HepG2 (cell line): Measurements from ENCODE around the gene ARRDC4. TPM values are rescaled to one million over a fixed set of nuclear protein-coding genes. Genes with fewer than 3 reads are reported as not detected.

Experiments used
- ATAC-seq: fragments of 200-7000 bp; cut with Tn5 transposase; 3 replicates; pipeline ENCODE4 v1.9.1; 2020; ENCODE audit warnings: mild to moderate bottlenecking, moderate library complexity
- BruUV-seq: library from RNA; stranded (reverse); fragments of 400-500 nt; replicated peaks from 2 replicates; lab custom pipeline; 2021; lab: Mats Ljungman, UMichigan
- CTCF ChIA-PET: fragments of 300-600 bp; formaldehyde crosslinking; extraction: SDS; loops from one replicate; lab custom pipeline; 2021; ENCODE audit warnings: low total read pairs, inconsistent platforms, low intra/inter-chr PET ratio; lab: Yijun Ruan, JAX
- POLR2A ChIA-PET: fragments of 350-600 bp; sonication (Branson Sonifier 250); formaldehyde crosslinking; loops from one replicate; lab custom pipeline; 2020; ENCODE audit warnings: antibody characterized with exemption, inconsistent platforms; lab: Yijun Ruan, JAX
- DNase-seq: peaks from one replicate; pipeline ENCODE4 v3.0.0-alpha.2; 2015; ENCODE audit warnings: low spot score
- FAIRE-seq: peaks from 3 replicates; lab custom pipeline; 2011; peaks lifted over from hg19 to GRCh38; lab: Jason Lieb, UNC
- H2AFZ ChIP-seq: one replicate; pipeline ENCODE4 v1.6.1; 2011; ENCODE audit warnings: low read length, inconsistent platforms
- H3K27ac ChIP-seq: fragments of 300-600 bp; 3 replicates; pipeline ENCODE4 v1.8.0; 2011; ENCODE audit warnings: mixed run types, mild to moderate bottlenecking, mixed read lengths, low read length, inconsistent platforms; ENCODE audit not compliant: insufficient read depth; ENCODE audit errors: extremely low read length
- H3K27me3 ChIP-seq, 2 experiments: fragments of 200-600 bp in 1 of 2; 2 replicates in 1 of 2; 3 replicates in 1 of 2; pipeline versions ENCODE4 v1.6.0 to v1.8.0; 2011; ENCODE audit warnings: low read length in 2 of 2, mild to moderate bottlenecking in 2 of 2, moderate library complexity in 2 of 2, inconsistent platforms in 1 of 2; ENCODE audit not compliant: insufficient read depth in 2 of 2, control insufficient read depth in 1 of 2
- H3K36me3 ChIP-seq, 2 experiments: fragments of 200-600 bp in 1 of 2; replicated peaks in 1 of 2; 2 replicates in 1 of 2; 3 replicates in 1 of 2; pipeline versions ENCODE4 v1.5.1 to v1.8.0; 2011; ENCODE audit warnings: low read length in 2 of 2, inconsistent platforms in 1 of 2; ENCODE audit not compliant: insufficient read depth in 2 of 2, control insufficient read depth in 1 of 2
- H3K4me1 ChIP-seq: 2 replicates; pipeline ENCODE4 v1.5.1; 2012; ENCODE audit warnings: low read length, inconsistent platforms; ENCODE audit not compliant: insufficient read depth
- H3K4me2 ChIP-seq: 2 replicates; pipeline ENCODE4 v1.6.0; 2011; ENCODE audit warnings: low read depth, low read length, inconsistent platforms
- H3K4me3 ChIP-seq, 3 experiments: fragments of 200-600 bp in 1 of 3; sonication (generic), shearing (Covaris generic) in 1 of 3; replicated peaks in 1 of 3; 2 replicates each; pipeline ENCODE4 v1.5.1; 2011 to 2016; ENCODE audit warnings: low read length in 3 of 3, inconsistent platforms in 2 of 3, low read depth in 2 of 3, mild to moderate bottlenecking in 2 of 3, control low read depth in 1 of 3, mixed read lengths in 1 of 3; ENCODE audit not compliant: insufficient read depth in 1 of 3
- H3K79me2 ChIP-seq: one replicate; pipeline ENCODE4 v1.6.1; 2011; ENCODE audit warnings: low read length, inconsistent platforms; ENCODE audit not compliant: insufficient read depth
- H3K9ac ChIP-seq: 2 replicates; pipeline ENCODE4 v1.6.0; 2011; ENCODE audit warnings: mild to moderate bottlenecking, low read depth, low read length, inconsistent platforms; ENCODE audit not compliant: insufficient read depth
- H3K9me3 ChIP-seq: 2 replicates; pipeline ENCODE4 v1.5.1; 2012; ENCODE audit warnings: mild to moderate bottlenecking, low read length
- H4K20me1 ChIP-seq: 2 replicates; pipeline ENCODE4 v1.6.0; 2011; ENCODE audit warnings: inconsistent platforms, mild to moderate bottlenecking, low read length, moderate library complexity; ENCODE audit not compliant: insufficient read depth
- ELF1 ChIP-seq: sonication (generic); formaldehyde crosslinking; IDR thresholded peaks from 2 replicates; pipeline ENCODE4 v1.4.0; 2020; ENCODE audit warnings: missing genetic modification reagents
- EP300 ChIP-seq, 3 experiments: sonication (generic) in 1 of 3; formaldehyde crosslinking in 1 of 3; IDR thresholded peaks; 2 replicates each; pipeline versions ENCODE4 v1.5.1 to v1.6.1; 2011 to 2020; ENCODE audit warnings: low read depth in 2 of 3, low read length in 2 of 3, borderline replicate concordance in 1 of 3, improper control_type of control experiment in 1 of 3, mild to moderate bottlenecking in 1 of 3, missing genetic modification reagents in 1 of 3, moderate library complexity in 1 of 3
- KDM2A ChIP-seq: sonication (generic); formaldehyde crosslinking; IDR thresholded peaks from 2 replicates; pipeline ENCODE4 v1.4.0; 2020; ENCODE audit warnings: low read depth, missing genetic modification reagents, borderline replicate concordance
- NFYC ChIP-seq: IDR thresholded peaks from 2 replicates; pipeline ENCODE4 v1.6.1; 2016; ENCODE audit warnings: missing genetic modification reagents, missing compliant biosample characterization
- TEAD3 ChIP-seq: optimal IDR thresholded peaks from 2 replicates; pipeline ENCODE3; 2016; ENCODE audit warnings: borderline replicate concordance
- WGBS: methylation state at CpG from one replicate; pipeline ENCODE4 v1.1.6; 2017; ENCODE audit warnings: low lambda C conversion rate; 5-methylcytosine and 5-hydroxymethylcytosine counted together
- in situ Hi-C: cut with HindIII; loops from 2 replicates; pipeline ENCODE4 v1.10.0; 2017; ENCODE audit warnings: low pct_unique_long_range_greater_than_20kb; ENCODE audit not compliant: extremely low pct_ligation_motif_present
- intact Hi-C: fragments of 100-400 bp; cut with micrococcal nuclease; formaldehyde crosslinking; loops from one replicate; pipeline ENCODE4 v1.10.0; 2022; ENCODE audit not compliant: unreplicated experiment
- polyA plus RNA-seq, 8 experiments: library from polyadenylated mRNA; depleted of rRNA in 3 of 8; stranded (reverse) in 7 of 8; unstranded in 1 of 8; fragments of >200 nt; fragmentation: Illumina TruSeq in 4 of 8; extraction: Trizol in 4 of 8; gene quantifications; 2 replicates each; pipeline versions ENCODE4 v1.2.1 to v1.2.3, GENCODE V29; 2011 to 2016; ENCODE audit warnings: low read depth in 4 of 8, missing spikeins in 1 of 8, mixed read lengths in 1 of 8; ENCODE audit not compliant: insufficient read depth in 1 of 8
- total RNA-seq, 5 experiments: library from RNA; depleted of rRNA; stranded (reverse); fragments of >200 nt; fragmentation: Illumina TruSeq; extraction: Trizol; gene quantifications; 2 replicates each; pipeline ENCODE4 v1.2.3, GENCODE V29; 2016; ENCODE audit warnings: low read depth in 1 of 5
- TF ChIP-seq, protein P1 (sequence below): sonication (generic); formaldehyde crosslinking; IDR thresholded peaks from 2 replicates; pipeline ENCODE4 v1.8.1; 2023; ENCODE audit warnings: mild to moderate bottlenecking, missing genetic modification reagents
- TF ChIP-seq, protein P2 (sequence below): sonication (generic); formaldehyde crosslinking; IDR thresholded peaks from 2 replicates; pipeline ENCODE4 v1.5.0; 2020; ENCODE audit warnings: missing genetic modification reagents

Gene ARRDC4
- total and polyA plus RNA-seq, 2 of the 13 experiments (the other 11 are each of a cell fraction or from before 2014, with no cell fraction given), result 1.5 to 2.5 TPM

DNA sequence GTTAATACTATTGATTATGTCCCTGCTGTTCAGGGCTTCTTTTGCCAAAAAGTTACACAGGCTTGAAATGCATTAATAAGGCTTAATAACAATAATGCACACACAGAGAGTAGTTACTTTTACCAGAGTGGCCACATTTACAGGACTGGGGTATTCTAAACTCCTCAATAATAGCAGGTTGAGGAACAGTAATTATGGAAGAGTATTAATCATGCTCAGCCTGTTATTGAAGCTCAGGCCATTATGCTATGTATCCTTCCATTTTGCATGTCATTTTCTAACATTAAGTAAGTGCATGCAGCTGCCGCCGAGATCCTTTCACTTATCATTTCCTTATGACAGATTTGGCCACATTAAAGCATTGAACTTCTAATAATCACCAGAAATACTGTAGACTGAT lies 5.7 kb downstream of the ARRDC4 start:
- Histone ChIP-seq H3K4me1 (peaks cover 18% of the 10 kb centered on the region), H4K20me1 (no peaks in the 10 kb centered on the region), H3K4me3 (no peak overlapping the region), H3K4me2 (no peak overlapping the region), H3K36me3 (no peaks in the 10 kb centered on the region; a peak in 2 of 5 replicates), H3K9ac (no peak overlapping the region), H3K27ac (no peak overlapping the region), H3K9me3 (no peaks in the 10 kb centered on the region), H3K27me3 (no peaks in the 10 kb centered on the region), H2AFZ (no peak overlapping the region), H3K79me2 (no peaks in the 10 kb centered on the region)
- FAIRE-seq (no peak), DNase-seq (no peak), ATAC-seq (no peak)
- in situ Hi-C loops (no loop called here), intact Hi-C loops (no loop called here)
- TF ChIP-seq EP300 (IDR thresholded peaks at IDR 0.05; ENCODE audit: low read depth in 2 of 2, low read length in 2 of 2) (no peak), EP300 (CRISPR knock-in tag; IDR thresholded peaks at IDR 0.05; ENCODE audit: borderline replicate concordance) (no peak), NFYC (no peak), KDM2A (CRISPR knock-in tag) (no peak), TEAD3 (CRISPR knock-in tag) (no peak), ELF1 (CRISPR knock-in tag) (no peak)
- TF ChIP-seq, protein P1, sequence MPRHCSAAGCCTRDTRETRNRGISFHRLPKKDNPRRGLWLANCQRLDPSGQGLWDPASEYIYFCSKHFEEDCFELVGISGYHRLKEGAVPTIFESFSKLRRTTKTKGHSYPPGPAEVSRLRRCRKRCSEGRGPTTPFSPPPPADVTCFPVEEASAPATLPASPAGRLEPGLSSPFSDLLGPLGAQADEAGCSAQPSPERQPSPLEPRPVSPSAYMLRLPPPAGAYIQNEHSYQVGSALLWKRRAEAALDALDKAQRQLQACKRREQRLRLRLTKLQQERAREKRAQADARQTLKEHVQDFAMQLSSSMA (CRISPR knock-in tag), result no peak
- TF ChIP-seq, protein P2, sequence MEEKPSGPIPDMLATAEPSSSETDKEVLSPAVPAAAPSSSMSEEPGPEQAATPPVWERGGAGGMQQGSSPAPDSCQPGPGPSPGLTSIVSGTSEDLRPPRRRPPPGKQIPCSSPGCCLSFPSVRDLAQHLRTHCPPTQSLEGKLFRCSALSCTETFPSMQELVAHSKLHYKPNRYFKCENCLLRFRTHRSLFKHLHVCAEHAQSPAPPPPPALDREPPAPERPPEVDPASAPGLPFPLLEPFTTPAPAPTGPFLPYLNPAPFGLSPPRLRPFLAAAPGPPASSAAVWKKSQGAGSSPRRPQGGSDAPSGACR (CRISPR knock-in tag), result no peak
- POLR2A ChIA-PET, result no interaction called here
- CTCF ChIA-PET, result no interaction called here
- no TSS peak for BruUV-seq
- WGBS, result 100% methylated on average over 2 of the region's 2 CpGs
